NCI-H1105 treated with DMSO at 0.1 percent for 48 hours (cell line): ENCODE data around the gene NIPAL4.
A peak's percentile ranks its signal among the peaks of the same experiment; 100 is the strongest.
"Not testable (repeated sequence)": the region's sequence is repeated elsewhere in the genome, so short reads cannot be mapped to it uniquely, and the experiment has no call there.

Experiments used
- DNase-seq: peaks from one replicate; lab custom pipeline; 2025; lab: John Stamatoyannopoulos, UW

Gene NIPAL4

DNA sequence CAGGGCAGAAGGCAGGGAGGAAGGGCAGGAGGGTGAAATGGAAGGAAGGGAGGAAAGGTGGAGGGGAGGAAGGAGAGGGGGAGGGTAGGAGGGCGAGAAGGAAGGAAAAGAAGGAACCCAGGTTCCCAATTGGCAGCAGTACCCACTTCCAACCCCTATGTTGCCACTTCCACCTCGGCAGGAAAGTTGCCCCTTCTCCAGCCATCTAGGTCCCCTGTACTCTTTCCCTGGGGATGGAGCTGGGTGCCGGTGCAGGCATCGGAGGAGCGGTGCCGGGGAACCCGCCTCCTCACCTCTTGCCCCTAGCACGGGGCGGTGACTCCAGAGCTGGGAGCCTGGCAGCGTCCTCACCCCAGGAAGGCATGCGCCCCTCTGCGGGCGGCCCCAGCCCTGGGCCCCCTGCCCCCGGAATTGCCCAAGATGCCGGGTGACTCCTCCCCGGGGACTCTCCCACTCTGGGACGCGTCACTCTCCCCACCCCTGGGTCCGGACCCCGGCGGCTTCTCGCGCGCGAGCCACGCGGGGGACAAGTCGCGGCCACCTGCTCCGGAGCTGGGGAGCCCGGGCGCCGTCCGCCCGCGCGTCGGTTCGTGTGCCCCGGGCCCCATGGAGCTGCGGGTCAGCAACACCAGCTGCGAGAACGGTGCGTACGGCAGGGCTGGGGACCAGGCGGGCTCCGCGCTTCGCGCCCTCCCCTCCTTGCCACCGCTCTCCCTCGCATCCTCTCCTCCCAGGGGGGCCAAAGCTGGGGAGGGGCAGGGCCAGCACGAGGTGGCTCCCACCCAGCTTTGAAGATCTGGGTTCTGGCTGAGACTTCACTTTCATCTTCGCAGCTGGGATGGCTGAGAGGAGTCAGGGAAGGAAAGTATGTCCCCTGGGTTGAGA, at the start of gene NIPAL4:
Gene NIPAL4 (plus strand): TSS at position 499 of the 885 bp plus-strand sequence. CDS start 108 bp downstream, at position 607.
- DNase-seq: no peak

DNA sequence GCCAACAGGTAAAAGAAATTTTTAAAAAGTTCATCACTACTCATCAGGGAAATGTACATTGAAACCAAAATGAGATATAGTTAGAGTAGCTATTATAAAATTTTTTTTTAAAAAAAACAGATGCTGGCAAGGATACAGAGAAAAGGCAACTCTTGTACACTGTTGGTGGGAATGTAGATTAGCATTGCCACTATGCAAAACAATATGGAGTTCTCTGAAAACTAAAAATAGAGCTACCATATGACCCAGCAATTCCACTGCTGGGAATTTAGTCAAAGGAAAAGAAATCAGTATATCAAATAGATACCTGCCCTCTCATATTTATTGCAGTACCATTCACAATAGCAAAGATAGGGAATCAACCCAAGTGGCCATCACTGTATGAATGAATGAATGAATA, 44.2 kb upstream of the NIPAL4 start:
- no peak for DNase-seq

DNA sequence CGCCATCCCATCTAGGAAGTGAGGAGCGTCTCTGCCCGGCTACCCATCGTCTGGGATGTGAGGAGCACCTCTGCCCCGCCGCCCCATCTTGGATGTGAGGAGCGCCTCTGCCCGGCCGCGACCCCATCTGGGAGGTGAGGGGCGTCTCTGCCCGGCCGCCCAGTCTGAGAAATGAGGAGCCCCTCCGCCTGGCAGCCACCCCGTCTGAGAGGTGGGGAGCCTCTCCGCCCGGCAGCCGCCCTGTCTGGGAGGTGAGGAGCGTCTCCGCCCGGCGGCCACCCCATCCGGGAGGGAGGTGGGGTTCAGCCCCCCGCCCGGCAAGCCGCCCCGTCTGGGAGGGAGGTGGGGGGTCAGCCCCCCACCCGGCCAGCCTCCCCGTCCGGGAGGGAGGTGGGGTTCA, 40.5 kb upstream of the NIPAL4 start:
- DNase-seq: not testable (repeated sequence)

DNA sequence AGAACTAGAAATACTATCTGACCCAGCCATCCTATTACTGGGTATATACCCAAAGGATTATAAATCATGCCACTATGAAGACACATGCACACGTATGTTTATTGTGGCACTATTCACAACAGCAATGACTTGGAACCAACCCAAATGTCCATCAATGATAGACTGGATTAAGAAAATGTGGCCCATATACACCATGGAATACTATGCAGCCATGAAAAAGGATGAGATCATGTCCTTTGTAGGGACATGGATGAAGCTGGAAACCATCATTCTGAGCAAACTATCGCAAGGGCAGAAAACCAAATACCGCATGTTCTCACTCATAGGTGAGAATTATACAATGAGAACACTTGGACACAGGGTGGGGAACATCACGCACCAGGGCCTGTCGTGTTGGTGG, 30.1 kb upstream of the NIPAL4 start:
- DNase-seq: not testable (repeated sequence)

DNA sequence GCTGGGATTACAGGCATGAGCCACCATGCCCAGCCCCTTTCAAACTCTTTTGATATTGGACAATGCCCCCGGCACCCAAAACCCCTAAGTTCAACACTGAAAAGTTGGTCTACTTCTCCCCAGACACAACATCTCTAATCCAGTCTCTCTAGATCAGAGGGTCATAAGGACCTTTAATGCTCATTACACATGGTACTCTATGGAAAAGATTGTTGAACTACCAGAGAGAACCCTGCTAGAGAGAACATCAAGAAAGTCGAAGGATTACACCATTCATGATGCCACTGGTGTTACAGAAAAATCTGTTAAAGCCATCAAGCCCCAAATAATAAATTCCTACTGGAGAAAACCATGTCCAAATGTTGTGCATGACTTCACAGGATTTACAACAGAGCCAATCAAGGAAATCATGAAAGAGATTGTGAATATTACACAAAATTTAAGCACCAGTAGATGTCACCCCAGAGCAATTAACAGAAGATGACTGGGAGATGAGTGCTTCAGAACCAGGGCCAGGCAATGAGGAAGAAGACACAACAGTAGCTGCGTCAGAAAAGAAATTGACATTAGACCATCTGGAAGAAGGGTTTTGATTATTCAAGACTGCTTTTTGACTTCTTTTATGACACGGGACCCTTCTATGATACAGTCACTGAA, 28.3 kb upstream of the NIPAL4 start:
- peak; percentile 16 for DNase-seq

DNA sequence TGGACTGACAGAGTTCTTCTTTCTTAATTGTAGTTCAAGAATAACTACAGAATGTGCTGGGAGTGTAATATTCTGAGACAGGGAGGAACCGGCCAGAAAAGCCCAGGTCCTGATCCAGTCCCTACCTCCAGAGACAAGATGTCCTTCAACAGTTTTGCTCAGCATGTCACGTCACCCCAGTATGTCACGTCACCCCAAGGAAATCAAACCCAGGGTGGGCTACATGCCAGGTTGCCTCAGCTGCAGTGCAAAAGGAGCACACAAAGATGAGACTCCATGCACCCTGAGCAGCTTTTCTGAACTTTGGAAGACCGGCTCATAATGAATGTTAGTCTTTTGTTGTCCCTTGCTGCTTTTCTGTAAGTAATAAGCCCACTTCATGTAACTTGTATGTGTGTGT, 25.9 kb upstream of the NIPAL4 start:
- no peak for DNase-seq

DNA sequence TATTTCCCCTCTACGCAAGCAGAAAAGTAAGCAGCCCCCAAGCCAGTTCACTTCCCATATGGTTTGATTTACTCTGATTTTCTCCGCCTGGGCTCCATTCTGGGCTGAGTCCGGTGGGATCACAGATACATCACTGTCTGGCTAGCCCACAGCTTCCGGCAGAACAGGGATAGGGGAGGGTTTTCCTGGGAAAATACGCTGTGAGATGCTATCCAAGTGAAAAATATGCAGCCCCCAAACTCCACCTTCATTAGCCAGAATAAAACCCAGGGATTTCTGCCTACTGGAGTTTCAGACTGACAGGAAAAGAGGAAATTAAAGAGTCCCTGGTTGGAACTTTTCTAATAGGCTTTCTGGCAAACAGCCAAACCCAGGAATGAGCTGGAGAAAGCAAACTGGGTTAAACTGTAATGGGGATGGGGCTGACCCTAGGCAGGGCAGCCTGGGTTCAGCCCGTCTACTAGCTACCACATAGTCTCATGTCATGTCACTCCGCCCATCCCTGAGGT, 16.9 kb upstream of the NIPAL4 start:
- peak; percentile 50 for DNase-seq

DNA sequence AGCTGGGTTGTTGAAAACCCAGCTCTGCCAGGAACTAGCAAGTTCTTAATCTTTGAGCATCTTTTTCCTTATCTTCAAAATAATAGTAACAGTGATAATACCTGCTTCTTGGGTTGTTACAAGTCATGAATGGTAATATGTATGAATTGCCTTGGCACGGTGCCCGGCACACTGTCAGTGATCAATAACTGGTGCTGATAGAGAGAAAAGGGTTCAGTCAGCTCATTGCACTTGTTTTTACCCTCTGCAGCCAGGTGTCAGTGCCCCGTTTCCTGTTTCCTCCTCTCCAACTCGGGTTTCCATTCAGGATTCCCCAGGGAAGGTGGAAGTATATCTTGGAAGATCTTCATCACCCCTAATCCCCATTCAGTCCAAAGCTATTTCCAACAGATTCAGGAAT, 15.8 kb upstream of the NIPAL4 start:
- DNase-seq: no peak

DNA sequence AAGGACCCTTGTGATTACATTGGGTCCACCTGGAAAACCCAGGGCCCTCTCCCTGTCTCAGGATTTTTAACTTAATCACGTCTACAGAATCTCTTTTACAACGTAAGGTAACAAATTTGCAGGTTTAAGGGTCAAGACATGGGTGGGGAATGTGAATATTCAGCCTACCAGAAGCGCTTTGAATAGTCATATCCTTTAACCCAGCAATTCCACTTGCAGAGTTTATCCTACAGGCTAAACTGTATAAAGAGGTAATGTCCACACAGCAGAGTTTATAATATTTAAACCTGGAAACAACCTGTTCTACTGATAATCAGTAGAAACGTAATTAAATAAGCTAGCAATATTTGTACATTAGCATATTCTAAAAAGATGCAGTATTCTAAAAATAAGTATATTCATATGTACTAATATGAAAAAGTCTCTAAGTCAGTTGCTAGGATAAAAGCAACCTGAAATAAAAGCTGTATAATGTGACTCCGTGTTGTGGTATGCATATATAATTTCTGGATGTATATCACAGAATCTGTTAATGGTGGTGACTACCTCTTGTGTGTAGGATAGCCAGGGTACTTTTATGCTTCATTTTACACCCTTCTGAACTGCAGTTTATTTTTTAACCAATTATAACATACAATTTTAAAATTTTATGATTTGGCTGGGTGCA, 14.1 kb upstream of the NIPAL4 start:
- DNase-seq: no peak

DNA sequence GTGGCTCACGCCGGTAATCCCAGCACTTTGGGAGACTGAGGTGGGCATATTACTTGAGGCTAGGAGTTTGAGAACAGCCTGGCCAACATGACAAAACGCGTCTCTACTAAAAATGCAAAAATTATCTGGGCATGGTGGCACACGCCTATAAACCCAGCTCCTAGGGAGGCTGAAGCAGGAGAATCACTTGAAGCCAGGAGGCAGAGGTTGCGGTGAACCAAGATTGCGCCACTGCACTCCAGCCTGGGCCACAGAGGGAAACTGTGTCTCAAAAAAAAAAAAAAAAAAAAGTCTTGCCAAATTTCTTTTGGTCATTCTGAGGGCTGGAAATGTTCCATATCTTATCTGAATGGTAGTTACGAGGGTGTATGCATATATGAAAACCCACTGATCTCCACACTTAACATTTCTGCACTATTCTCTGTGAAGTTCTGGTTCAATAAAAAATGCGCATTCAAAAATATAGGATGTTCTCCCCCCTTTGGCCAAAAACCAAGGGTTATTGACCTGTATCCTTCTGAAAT, 13.5 kb upstream of the NIPAL4 start:
- DNase-seq: no peak

DNA sequence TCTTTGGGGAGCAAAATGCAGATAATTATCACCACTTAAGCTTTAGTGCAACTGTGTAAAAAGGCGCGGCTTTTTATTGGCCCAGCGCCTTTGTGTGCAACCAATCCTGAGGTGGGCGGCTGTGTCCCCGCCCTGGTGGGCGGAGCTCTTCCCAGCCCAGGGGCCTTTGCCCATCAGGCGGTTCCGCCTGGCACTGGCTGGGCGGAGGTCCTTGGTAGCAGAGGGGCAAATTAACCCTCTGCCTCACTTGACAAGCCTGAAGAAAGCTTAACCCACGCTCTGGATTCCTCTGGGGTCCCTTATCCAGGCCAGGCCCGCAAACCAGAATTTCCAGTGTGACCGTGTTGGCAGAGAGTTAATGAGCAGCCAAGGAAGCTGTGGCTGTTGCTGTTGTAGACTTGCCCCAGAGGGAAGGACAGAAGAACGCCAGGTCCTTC, 12.8 kb upstream of the NIPAL4 start:
- DNase-seq: no peak

DNA sequence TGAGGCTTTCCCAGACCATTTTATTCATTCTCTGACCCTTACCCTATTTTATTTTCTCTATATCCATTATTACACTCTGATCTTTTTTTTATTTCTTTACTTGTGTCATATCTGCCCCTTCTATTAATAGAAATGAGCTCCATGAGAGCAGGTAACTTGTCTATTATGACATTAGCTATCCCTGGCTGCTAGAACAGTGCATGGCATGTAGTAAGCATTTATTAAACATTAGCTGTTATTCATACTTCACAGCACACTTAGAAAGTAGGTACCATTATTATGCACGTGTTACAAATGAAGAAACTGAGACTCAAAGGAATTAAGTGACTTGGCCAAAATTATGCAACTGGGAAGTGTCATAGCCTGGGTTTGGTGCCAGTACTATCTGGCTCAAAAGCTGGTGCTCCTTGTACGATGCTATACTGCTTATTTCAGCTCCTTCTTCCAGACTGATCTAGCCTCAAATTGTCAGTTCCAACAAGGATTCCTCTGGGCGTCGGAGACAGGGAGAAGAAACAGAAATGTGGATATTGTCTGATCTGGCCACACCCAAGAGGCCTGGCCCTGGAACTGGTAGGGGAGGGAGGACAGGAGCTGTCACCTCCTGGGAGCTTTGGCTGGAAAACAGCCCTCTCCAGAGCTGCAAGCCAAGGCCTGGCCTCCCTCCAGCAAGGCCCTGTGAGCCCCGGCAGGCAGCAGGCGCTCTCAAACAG, 10.8 kb upstream of the NIPAL4 start:
- DNase-seq: peak; percentile 6

DNA sequence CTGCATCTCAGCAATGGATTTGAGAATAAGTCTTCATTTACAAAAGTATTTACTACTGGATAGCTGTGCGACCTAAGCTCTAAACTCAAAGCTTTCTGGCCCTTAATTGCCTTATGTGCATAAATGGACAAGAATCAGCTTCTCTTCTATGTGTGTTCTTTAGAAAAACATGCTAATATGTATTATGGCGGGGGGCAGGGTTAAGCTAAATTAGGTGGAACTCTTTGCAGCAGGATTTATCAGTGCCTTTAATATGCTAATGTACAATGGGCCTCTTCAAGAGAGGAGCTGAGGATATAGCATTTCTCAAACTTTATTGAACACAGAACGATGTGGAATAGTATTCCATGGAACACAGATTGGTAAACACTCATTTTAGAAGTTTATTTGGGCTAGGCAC, 10.0 kb upstream of the NIPAL4 start:
- no peak for DNase-seq

DNA sequence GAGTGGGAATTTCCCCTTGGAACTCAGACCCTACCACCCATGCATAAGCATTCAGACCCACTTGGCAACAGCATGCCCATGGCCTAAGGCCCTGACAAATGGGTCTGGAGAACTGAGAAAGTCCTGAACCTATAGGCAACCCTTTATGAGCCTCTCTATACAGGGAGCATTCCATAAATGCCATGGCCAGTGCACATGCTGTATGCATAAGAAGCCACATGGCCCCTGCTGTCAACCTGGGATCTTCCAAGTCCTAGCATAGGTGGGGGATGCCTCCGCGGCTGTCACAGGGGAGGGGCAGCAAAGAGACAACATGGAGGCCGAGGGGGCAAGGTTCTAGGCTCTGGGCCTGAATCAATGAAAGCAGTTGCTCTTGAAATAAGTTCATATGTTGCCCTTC, 8.2 kb upstream of the NIPAL4 start:
- no peak for DNase-seq

DNA sequence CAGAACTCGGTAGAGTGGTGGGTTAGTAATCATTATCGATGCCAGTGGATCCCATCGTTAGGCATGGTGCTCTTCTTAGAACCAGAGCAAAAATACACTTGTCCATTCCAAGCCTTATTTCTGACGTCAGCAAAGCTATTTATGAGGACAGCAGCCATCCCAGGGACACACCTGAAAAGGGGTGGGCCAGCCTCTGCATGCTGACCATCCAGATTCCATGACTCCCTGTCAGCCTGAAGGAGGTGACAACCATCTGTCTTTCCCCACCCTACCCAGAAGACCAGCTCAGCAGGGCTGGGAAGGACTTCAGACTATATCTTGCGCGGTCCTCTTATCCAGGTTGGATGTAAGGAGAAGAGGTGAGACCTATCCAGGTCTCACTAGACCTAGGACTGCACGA, 5.7 kb upstream of the NIPAL4 start:
- no peak for DNase-seq

DNA sequence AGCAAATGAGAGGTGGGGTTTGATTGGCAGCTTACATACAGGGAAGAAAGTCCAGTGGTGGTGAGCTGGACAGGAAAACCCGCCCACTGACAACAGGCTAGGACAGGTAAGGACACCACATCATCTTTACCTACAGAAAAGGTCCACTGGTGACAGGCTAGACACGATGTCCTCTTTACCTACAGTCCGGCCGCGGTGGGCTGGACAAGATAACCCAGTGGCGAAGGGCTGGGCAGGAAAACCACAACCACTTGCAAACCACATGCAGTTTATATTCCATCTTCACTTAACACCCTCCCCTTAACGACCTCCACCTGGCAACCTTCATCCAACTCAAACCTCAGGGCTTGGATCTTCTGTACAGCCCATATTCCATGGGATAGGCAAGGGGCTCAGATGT, 5.0 kb upstream of the NIPAL4 start:
- no peak for DNase-seq

DNA sequence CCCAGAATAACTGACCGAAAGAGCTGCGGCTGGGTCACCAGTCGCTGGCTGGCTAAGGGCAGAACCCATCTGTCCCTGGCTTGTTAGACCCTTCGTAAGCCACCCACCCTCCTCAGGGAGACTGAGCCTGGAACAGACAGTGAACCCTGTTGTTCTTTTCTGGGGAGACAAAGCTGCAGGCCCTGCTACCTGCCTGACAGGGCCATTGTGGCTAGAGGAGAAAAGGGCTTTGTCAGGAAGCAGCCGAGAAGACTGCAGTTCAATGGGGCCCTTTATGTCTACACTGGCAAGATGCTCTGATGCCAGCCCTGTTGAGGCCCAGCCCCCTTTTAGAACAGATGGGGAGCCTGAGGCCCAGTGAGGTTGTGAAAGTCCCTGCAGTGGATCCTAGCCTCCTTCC, 3.7 kb upstream of the NIPAL4 start:
- no peak for DNase-seq

DNA sequence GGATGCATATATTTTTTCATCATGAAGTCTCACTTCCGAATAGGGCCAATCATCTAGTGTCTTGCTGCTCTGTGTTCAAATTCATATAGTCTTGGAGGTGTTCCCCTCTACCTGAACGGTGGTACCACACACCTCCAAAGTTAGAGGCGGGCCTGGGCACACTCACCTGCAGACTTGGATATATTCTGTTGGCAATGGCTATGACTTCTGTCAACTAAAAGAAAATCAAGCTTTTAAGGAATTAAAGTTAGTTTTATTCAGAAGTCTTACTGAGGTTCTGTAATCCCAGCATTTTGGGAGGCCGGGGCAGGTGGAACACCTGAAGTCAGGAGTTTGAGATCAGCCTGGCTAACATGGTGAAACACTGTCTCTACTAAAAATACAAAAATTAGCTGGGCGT, 2.6 kb upstream of the NIPAL4 start:
- DNase-seq: no peak

DNA sequence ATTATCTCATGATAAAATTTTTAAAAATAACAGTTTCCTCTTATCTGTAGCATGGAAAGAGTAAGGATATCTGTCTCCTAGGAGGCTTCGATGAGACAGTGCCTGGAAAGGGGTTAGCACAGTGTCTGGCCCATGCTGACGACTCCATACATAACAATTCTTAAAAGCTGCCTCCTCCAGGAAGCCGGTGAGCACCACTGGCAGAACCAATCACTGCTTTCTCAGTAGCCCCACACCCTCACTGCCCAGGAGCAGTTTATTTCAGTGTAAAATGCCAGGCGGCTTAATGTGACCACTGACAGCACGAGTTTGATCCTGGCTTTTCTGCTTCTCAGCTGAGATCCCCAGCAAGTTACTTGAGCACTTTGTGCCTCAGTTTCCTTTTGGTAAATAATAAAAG, 1.2 kb upstream of the NIPAL4 start:
- no peak for DNase-seq

DNA sequence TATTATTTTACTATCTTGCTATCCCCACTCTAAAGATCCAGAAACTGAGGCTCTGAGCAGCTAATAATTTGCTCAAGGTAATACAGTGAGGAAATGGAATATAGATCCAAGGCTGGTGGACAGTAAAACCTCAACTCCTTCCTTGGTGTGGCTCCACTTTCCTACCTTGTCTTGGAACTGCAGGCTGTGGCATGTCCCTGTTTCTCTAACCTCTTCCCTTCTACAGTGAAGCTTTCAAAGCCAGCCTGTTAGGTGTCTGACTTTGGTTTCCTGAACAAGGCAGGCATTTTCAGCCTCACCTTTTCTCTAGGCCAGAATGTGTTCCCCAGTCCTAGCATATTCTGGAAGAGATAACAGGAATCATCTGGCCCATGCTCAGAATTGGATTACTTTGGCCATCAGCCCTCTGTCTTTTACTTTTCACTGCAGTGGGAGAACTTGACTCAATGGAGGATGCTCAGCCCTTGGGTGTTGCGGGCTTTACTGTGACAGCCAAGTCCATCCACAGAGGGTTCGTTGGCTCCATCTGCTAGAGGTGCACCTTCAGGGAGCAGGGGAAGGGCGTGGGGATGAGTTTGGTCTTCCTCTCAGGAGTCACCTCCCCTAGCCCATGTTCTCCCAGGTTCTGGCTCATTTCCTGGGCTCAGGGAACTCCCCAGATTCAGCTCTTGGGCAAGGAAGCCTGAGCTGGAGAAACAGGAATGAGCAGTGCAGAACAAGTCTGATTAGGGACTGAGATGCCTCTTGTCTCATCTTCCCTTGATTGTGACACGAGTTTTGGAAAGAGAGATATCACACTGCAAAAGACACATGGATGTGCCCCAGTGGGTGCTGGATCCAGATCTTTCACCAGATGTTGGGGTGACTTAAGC, 1.1 kb downstream of the NIPAL4 start:
- no peak for DNase-seq

DNA sequence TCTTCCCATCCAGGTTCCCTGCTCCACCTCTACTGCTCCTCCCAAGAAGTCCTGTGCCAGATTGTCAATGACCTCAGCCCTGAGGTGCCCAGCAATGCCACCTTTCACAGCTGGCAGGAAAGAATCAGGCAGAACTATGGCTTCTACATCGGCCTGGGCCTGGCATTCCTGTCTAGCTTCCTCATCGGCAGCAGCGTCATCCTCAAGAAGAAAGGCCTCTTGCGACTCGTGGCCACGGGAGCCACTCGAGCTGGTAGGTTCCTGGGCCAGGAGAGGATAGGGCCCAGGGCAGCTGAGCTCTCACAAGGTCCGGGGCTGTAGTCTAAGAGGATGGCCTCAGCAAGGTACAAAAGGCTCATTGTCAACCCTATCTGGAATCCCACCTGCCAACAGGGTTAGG, 3.1 kb downstream of the NIPAL4 start:
- DNase-seq: no peak
